B cell (primary cell): ENCODE data around the gene NUDT21. TPM values are rescaled to one million over a fixed set of nuclear protein-coding genes. Genes with fewer than 3 reads are reported as not detected.

Experiments used
- ATAC-seq: fragments of 200-7000 bp; cut with Tn5 transposase; one replicate; pipeline ENCODE4 v1.10.0; 2021; ENCODE audit warnings: low read depth, mild to moderate bottlenecking, moderate number of reproducible peaks, moderate library complexity
- CTCF ChIA-PET: fragments of 350-600 bp; sonication (Branson Sonifier 250); formaldehyde crosslinking; loops from one replicate; lab custom pipeline; 2021; ENCODE audit warnings: antibody characterized with exemption, inconsistent platforms; lab: Charles Lee
- POLR2A ChIA-PET: fragments of 350-600 bp; sonication (Branson Sonifier 250); formaldehyde crosslinking; loops from one replicate; lab custom pipeline; 2021; ENCODE audit warnings: antibody characterized with exemption; lab: Charles Lee
- DNase-seq: peaks from one replicate; pipeline ENCODE4 v3.0.0; 2013
- H2AFZ ChIP-seq: 2 replicates; pipeline ENCODE4 v1.6.1; 2012; ENCODE audit warnings: mild to moderate bottlenecking, low read depth, low read length; ENCODE audit not compliant: insufficient read depth, poor library complexity, severe bottlenecking
- H3K27ac ChIP-seq, 2 donors: 1 replicate in 1 of 2; 2 replicates in 1 of 2; pipeline ENCODE4 v1.5.1; 2012 to 2013; ENCODE audit warnings: low read length in 2 of 2, mild to moderate bottlenecking in 2 of 2, moderate library complexity in 1 of 2
- H3K27me3 ChIP-seq, 4 experiments: fragments of 200-600 bp in 1 of 4; sonication (generic) in 1 of 4; replicated peaks in 1 of 4; 1 replicate in 2 of 4; 2 replicates in 2 of 4; pipeline versions ENCODE4 v1.6.1 to v1.7.0; 2013 to 2016; ENCODE audit warnings: low read length in 3 of 4, mild to moderate bottlenecking in 2 of 4, mixed read lengths in 1 of 4, moderate library complexity in 1 of 4; ENCODE audit not compliant: insufficient read depth in 4 of 4, control insufficient read depth in 3 of 4; ENCODE audit errors: control extremely low read depth in 1 of 4
- H3K36me3 ChIP-seq, 2 experiments: replicated peaks in 1 of 2; 1 replicate in 1 of 2; 2 replicates in 1 of 2; pipeline versions ENCODE4 v1.6.1 to v1.7.1; 2013; ENCODE audit warnings: low read length in 1 of 2; ENCODE audit not compliant: insufficient read depth in 2 of 2, control insufficient read depth in 1 of 2; ENCODE audit errors: control extremely low read depth in 1 of 2, extremely low read depth in 1 of 2
- H3K4me1 ChIP-seq, 2 donors: fragments of 200-600 bp in 1 of 2; sonication (generic) in 1 of 2; 1 replicate in 1 of 2; 2 replicates in 1 of 2; pipeline versions ENCODE4 v1.5.1 to v1.6.1; 2013 to 2017; ENCODE audit warnings: low read length in 2 of 2; ENCODE audit not compliant: control insufficient read depth in 2 of 2, insufficient read depth in 2 of 2
- H3K4me2 ChIP-seq: replicated peaks from 2 replicates; pipeline ENCODE3; 2012; ENCODE audit warnings: mild to moderate bottlenecking, low read depth, low read length; ENCODE audit not compliant: poor library complexity, severe bottlenecking
- H3K4me3 ChIP-seq, 5 experiments: fragments of 200-600 bp in 1 of 5; sonication (generic) in 1 of 5; 1 replicate in 3 of 5; 2 replicates in 2 of 5; pipeline versions ENCODE4 v1.5.1 to v1.7.0; 2011 to 2016; ENCODE audit warnings: low read length in 4 of 5, mild to moderate bottlenecking in 4 of 5, low read depth in 2 of 5, control low read depth in 1 of 5, moderate library complexity in 1 of 5; ENCODE audit not compliant: insufficient read depth in 1 of 5; ENCODE audit errors: control extremely low read depth in 1 of 5, extremely low read depth in 1 of 5
- H3K79me2 ChIP-seq: fragments of 200-600 bp; sonication (generic); one replicate; pipeline ENCODE4 v1.6.0; 2016; ENCODE audit warnings: low read length; ENCODE audit not compliant: control insufficient read depth, insufficient read depth
- H3K9ac ChIP-seq: fragments of 200-600 bp; sonication (generic); 2 replicates; pipeline ENCODE4 v1.6.1; 2017; ENCODE audit warnings: mild to moderate bottlenecking, low read length, moderate library complexity
- H3K9me3 ChIP-seq, 3 donors: one replicate each; pipeline versions ENCODE4 v1.6.1 to v1.7.1; 2013; ENCODE audit warnings: low read length in 2 of 3; ENCODE audit not compliant: control insufficient read depth in 2 of 3, insufficient read depth in 1 of 3; ENCODE audit errors: control extremely low read depth in 1 of 3
- H4K20me1 ChIP-seq: 2 replicates; pipeline ENCODE4 v1.6.0; 2012; ENCODE audit warnings: mild to moderate bottlenecking, low read length; ENCODE audit not compliant: insufficient read depth, control insufficient read depth, poor library complexity, severe bottlenecking
- H3K27ac Mint-ChIP-seq: one replicate; pipeline ENCODE4 v1.8.0; 2021; ENCODE audit warnings: mixed read lengths
- H3K27me3 Mint-ChIP-seq: one replicate; pipeline ENCODE4 v1.8.0; 2021; ENCODE audit warnings: mixed read lengths
- H3K4me1 Mint-ChIP-seq: one replicate; pipeline ENCODE4 v1.8.0; 2021; ENCODE audit warnings: mixed read lengths
- H3K4me3 Mint-ChIP-seq: one replicate; pipeline ENCODE4 v1.8.0; 2021; ENCODE audit warnings: mixed read lengths
- H3K9me3 Mint-ChIP-seq: one replicate; pipeline ENCODE4 v1.8.0; 2022; ENCODE audit warnings: mixed read lengths; ENCODE audit not compliant: insufficient read depth
- CTCF ChIP-seq: fragments of 200-600 bp; IDR thresholded peaks from one replicate; pipeline ENCODE4 v1.8.0; 2022; ENCODE audit warnings: antibody characterized with exemption, mild to moderate bottlenecking
- EZH2 ChIP-seq: IDR thresholded peaks from 2 replicates; pipeline ENCODE4 v1.6.1; 2012; ENCODE audit warnings: borderline replicate concordance, low read depth, mild to moderate bottlenecking, moderate library complexity, low read length; ENCODE audit not compliant: insufficient read depth, poor library complexity, severe bottlenecking
- WGBS: methylation state at CpG from one replicate; pipeline ENCODE4 v1.1.5; 2013; ENCODE audit warnings: missing lambda C conversion rate; ENCODE audit not compliant: insufficient coverage; 5-methylcytosine and 5-hydroxymethylcytosine counted together
- intact Hi-C: fragments of 100-400 bp; cut with micrococcal nuclease; formaldehyde crosslinking; loops from one replicate; pipeline ENCODE4 v1.10.0; 2022
- polyA plus RNA-seq: library from polyadenylated mRNA; depleted of rRNA; stranded (reverse); fragments of >200 nt; gene quantifications from 2 replicates; pipeline ENCODE4 v1.2.3, GENCODE V29; 2012
- total RNA-seq, 2 donors: library from RNA; stranded (reverse); fragments of 120-200 nt in 1 of 2; gene quantifications; 1 replicate in 1 of 2; 2 replicates in 1 of 2; pipeline versions ENCODE4 v1.2.3 to v1.2.4, GENCODE V29; 2013 to 2022

The NUDT21 gene
- total and polyA plus RNA-seq, 2 donors (not counting 1 experiment from before 2014, with no cell fraction given): 27.3 to 89.4 TPM

DNA sequence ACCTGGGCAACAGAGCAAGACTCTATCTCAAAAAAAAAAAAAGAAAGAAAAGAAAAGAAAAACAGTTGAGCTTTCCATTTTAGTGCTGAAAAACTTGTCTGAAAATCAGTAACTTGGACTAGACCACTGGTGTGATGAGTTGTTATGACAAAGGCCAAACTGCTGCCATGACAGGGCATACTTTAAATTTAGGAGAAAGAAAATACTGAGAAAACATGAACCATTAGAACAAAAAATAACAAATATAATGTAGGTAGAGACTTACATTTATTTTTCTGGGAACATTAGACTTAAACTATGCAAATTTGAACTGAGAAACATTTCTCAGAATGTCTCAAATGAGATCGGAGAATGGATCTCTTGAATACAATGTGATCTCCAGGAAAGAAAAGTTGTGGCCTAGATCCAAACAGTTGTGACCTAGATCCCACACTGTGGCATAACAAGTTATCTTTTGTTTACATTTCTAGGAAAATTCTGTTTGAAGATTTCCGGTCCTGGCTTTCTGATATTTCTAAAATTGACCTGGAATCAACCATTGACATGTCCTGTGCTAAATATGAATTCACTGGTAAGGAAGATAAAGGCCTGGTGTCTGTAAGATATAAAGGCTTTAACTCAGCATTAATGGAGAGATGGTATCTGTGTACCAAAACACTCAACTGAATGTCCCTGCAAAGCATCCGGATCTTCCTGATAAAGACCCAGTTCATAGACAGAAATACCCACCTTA is 11.1 kb upstream of the NUDT21 start:
- Histone ChIP-seq H2AFZ (no peak overlapping the region), H3K27me3 (no peaks in the 10 kb centered on the region), H3K79me2 (no peaks in the 10 kb centered on the region), H3K9ac (no peak overlapping the region), H3K4me1 (no peaks in the 10 kb centered on the region), H4K20me1 (no peaks in the 10 kb centered on the region), H3K4me3 (no peak overlapping the region), H3K36me3 (peaks cover 8 to 53% of the 10 kb centered on the region in 2 experiments), H3K9me3 (no peaks in the 10 kb centered on the region), H3K27ac (no peak overlapping the region), H3K4me2 (no peak overlapping the region)
- intact Hi-C loops: no loop called here
- H3K9me3 Mint-ChIP-seq: no peaks in the 10 kb centered on the region
- DNase-seq (no peak), ATAC-seq (no peak)
- TF ChIP-seq EZH2 (no peak), CTCF (no peak)
- 80% methylated on average over 1 of the region's 3 CpGs for WGBS
- no peak overlapping the region for H3K4me3 Mint-ChIP-seq
- H3K27me3 Mint-ChIP-seq: no peaks in the 10 kb centered on the region
- H3K4me1 Mint-ChIP-seq: no peaks in the 10 kb centered on the region
- CTCF ChIA-PET: no interaction called here
- H3K27ac Mint-ChIP-seq: no peak overlapping the region
- POLR2A ChIA-PET: interaction anchor here (0.7 kb wide), 1 partner anchor 10 kb away, joined by 14 read pairs; no protein-coding TSS in a partner anchor

GRCh38 chr16:56460101-56460500 is 9.0 kb upstream of the NUDT21 start:
- POLR2A ChIA-PET: interaction anchor here (0.6 kb wide), 1 partner anchor 9 kb away, joined by 3 read pairs; the partner anchor contains the start of genes NUDT21 and OGFOD1

More at GRCh38 chr16:56460101-56460500, 9.0 kb upstream of the NUDT21 start:
- H3K4me1 Mint-ChIP-seq: no peaks in the 10 kb centered on the region
- intact Hi-C loops: no loop called here
- H4K20me1 ChIP-seq: no peaks in the 10 kb centered on the region
- H2AFZ ChIP-seq: no peak overlapping the region
- H3K4me1 ChIP-seq: no peaks in the 10 kb centered on the region
- no peaks in the 10 kb centered on the region for H3K9me3 ChIP-seq
- 100% methylated on average over 1 of the region's 2 CpGs for WGBS
- peaks cover 3% of the 10 kb centered on the region for H3K79me2 ChIP-seq
- H3K27ac Mint-ChIP-seq: no peak overlapping the region
- H3K4me2 ChIP-seq: no peak overlapping the region
- peaks cover 0 to 47% of the 10 kb centered on the region in 2 experiments for H3K36me3 ChIP-seq
- no peaks in the 10 kb centered on the region for H3K27me3 ChIP-seq
- CTCF ChIA-PET: no interaction called here
- H3K9ac ChIP-seq: no peak overlapping the region
- no peak overlapping the region for H3K4me3 Mint-ChIP-seq
- no peak overlapping the region for H3K4me3 ChIP-seq
- H3K27ac ChIP-seq: no peak overlapping the region
- no peaks in the 10 kb centered on the region for H3K9me3 Mint-ChIP-seq
- DNase-seq (no peak), ATAC-seq (no peak)
- no peak for TF ChIP-seq EZH2
- no peak for TF ChIP-seq CTCF
- no peaks in the 10 kb centered on the region for H3K27me3 Mint-ChIP-seq
